ENCODE measurements around the gene ENPP6. TPM values are rescaled to one million over a fixed set of nuclear protein-coding genes. Genes with fewer than 3 reads are reported as not detected.
"Not testable (repeated sequence)": the region's sequence is repeated elsewhere in the genome, so short reads cannot be mapped to it uniquely, and the experiment has no call there.

The ENPP6 gene
- polyA plus RNA-seq, 4 donors = 4.2 to 9.8 (median 7.7) TPM

DNA sequence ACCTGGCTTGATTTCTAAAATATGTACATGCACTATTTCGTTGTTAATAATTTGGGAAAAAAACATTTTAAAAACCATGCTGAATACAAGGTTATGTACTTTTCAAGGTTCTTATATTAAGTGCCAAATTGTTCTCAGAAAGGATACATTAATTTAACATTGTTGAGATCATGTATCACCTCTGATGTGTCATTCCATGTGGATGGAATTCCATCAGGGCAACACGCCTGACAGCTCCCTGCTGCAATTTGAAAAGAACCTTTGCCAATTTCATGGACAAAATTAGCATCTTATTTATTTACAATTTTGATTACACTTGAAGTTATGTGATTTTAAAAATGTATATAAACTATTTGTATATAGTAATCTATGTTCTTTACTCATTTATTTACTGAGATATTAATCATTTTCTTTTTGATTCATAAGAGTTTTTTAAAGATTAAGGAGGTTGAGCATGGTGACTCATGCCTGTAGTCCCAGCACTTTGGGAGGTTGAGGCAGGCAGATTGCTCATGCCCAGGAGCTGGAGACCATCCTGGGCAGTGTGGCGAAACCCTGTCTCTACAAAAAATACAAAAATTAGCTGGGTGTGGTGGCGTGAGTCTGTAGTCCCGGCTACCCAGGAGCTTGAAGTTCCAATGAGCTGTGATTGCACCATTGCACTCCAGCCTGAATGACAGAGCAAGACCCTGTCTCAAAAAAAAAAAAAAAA, 142.8 kb downstream of the ENPP6 start:
- DNase-seq (ENCODE audit: low read depth in 4 of 4, low spot score in 2 of 4) = no peak

- no peak for DNase-seq (ENCODE audit: low read depth in 4 of 4, low spot score in 2 of 4)
These were observed 149.6 kb downstream of the ENPP6 start for GRCh38 chr4:184067931-184068554.

DNA sequence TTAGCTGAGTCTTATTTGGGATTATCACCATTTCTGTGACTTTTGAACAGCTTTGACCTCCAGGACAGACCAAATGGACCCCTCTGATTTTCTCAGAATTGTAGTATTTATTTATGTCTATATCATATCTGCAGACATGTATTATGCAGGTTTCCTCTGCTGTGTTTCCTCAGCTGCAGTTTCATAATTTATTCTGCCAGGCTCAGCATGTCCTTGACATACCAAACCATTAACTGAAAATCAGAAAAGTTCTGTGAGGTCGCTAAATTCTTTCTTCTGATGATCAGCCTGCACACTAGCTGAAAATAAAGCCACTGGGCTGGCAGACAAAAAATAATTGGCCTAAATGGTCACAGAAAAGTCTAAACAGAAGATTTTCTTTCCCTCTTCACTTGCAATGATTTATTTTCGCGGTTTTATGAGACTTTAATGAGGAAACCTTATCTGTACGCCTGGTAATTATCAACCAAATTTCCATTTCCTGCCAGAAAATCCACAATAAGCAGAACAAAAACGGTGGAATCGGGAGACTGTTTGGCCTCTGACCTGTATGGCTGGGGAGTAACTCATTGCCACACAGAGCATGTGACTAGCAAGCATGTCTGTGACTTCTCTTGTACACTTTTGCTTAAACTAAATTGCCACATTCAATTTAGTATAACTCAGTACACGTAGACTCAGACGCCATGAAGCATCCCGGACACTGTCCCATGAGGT, 150.9 kb downstream of the ENPP6 start:
- peak in 2 of 4 donors; percentile 24 to 44 for DNase-seq (ENCODE audit: low read depth in 4 of 4, low spot score in 2 of 4)

- no peak for DNase-seq (ENCODE audit: low read depth in 4 of 4, low spot score in 2 of 4)
These were observed 152.8 kb downstream of the ENPP6 start for GRCh38 chr4:184064877-184065276.

DNA sequence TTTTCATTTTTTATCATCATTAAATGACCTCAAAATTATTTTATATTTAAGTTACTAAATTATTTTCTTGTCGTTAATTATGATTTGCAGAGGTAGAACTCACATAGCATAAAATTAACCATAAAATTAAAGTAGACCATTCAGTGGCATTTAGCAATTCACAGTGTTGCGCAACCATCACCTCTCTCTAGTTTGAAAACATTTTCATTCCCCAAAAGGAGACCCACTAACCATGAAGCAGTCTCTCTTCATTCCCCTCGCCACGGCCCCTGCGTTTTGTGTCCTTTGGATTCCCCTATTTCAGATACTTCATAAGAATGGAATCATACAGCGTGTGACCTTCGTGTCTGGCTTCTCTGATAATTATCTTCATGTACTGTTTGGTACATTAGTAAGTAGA, 154.9 kb downstream of the ENPP6 start:
- DNase-seq (ENCODE audit: low read depth in 4 of 4, low spot score in 2 of 4) = no peak

- DNase-seq (ENCODE audit: low read depth in 4 of 4, low spot score in 2 of 4) = no peak
These were observed 156.1 kb downstream of the ENPP6 start for GRCh38 chr4:184061582-184061981.

- no peak for DNase-seq (ENCODE audit: low read depth in 4 of 4, low spot score in 2 of 4)
These were observed 158.6 kb downstream of the ENPP6 start for GRCh38 chr4:184059099-184059498.

- DNase-seq (ENCODE audit: low read depth in 4 of 4, low spot score in 2 of 4) = no peak
These were observed 159.6 kb downstream of the ENPP6 start for GRCh38 chr4:184058026-184058425.

- no peak for DNase-seq (ENCODE audit: low read depth in 4 of 4, low spot score in 2 of 4)
These were observed 160.8 kb downstream of the ENPP6 start for GRCh38 chr4:184056877-184057276.

GRCh38 chr4:184053434-184053833, 164.2 kb downstream of the ENPP6 start:
- DNase-seq (ENCODE audit: low read depth in 4 of 4, low spot score in 2 of 4) = no peak

GRCh38 chr4:184052616-184053015, 165.1 kb downstream of the ENPP6 start:
- DNase-seq (ENCODE audit: low read depth in 4 of 4, low spot score in 2 of 4) = no peak

DNA sequence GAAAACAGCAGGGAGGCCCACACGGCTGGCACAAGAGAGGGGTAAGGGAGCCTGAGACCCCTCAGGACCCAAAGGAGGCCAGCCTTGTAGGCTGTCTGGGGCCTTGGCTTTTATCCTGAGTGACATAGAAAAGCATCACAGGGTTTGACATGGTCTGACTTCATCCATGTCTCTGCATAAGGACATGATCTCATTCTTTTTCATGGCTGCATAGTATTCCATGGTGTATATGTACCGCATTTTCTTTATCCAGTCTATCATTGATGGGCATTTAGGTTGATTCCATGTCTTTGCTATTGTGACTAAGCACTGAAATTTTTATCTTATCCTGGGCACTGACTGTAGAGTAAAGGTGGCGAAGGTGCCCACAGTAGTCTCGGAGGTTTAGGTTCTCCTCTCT, 166.4 kb downstream of the ENPP6 start:
- not testable (repeated sequence) for DNase-seq (ENCODE audit: low read depth in 4 of 4, low spot score in 2 of 4)

DNA sequence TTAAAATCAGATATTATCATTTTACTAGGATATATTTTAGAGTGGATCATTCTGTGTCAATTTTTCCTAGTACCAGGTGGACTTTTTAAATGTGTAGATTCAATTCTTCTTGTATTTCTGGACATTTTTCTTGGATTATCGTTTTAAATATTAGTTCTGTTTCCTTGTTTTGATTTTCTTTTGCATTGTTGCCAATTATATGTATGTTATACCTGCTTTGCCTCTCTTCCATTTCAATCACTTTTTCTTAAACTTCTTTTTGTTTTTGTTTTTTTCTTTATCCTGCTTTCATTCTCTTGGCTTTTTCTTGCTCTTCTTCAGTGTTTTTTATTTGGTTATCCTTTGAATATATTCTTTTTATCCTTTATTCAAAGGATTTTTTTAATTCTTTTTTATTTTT, 171.5 kb downstream of the ENPP6 start:
- DNase-seq (ENCODE audit: low read depth in 4 of 4, low spot score in 2 of 4) = no peak

GRCh38 chr4:184041156-184041555, 176.5 kb downstream of the ENPP6 start:
- no peak for DNase-seq (ENCODE audit: low read depth in 4 of 4, low spot score in 2 of 4)

GRCh38 chr4:184039963-184040383, 177.7 kb downstream of the ENPP6 start:
- DNase-seq (ENCODE audit: low read depth in 4 of 4, low spot score in 2 of 4) = no peak
